Melanocyte of skin (primary cell): Measurements from ENCODE around the gene GFY. TPM values are rescaled to one million over a fixed set of nuclear protein-coding genes. Genes with fewer than 3 reads are reported as not detected.

Experiments used
- total RNA-seq, 2 donors: library from RNA; depleted of rRNA; stranded (reverse); fragments of >200 nt; gene quantifications; 2 replicates each; pipeline ENCODE4 v1.2.3, GENCODE V29; 2012

The GFY gene, protein sequence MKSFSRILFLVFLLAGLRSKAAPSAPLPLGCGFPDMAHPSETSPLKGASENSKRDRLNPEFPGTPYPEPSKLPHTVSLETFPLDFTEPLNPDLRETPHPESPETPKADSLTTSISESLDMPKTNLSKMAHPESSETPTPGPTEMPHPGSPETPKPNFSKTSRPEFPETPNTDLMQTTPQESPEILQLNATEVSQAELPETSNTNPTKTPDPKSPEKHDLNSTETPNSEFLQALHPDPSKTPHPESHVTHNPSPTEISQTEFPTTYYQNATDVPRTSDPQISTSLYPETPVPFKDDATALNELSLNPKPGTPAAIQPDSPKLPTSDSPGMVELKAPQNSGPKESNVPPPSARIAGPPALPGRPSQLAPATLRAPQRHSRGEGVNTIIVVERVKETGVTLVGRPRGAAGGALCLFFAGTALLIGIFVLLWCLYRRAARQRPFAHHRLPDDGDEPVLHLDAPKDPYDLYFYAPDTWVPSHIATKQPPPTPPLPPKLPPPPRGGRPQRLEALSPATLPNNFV
- not detected for total RNA-seq

GRCh38 chr19:49425178-49425577, at the start of gene GFY:
Gene GFY, plus strand, starts transcription at chr19:49425388. Its CDS starts 1,043 bp downstream, at chr19:49426431.

GRCh38 chr19:49387936-49388372, 37.2 kb upstream of the GFY start, which contains the start of gene KASH5:
Gene KASH5, plus strand, starts transcription at chr19:49388249. Its CDS starts 2,635 bp downstream, at chr19:49390884.

GRCh38 chr19:49423071-49423984, 1.9 kb upstream of the GFY start, which contains the start of gene PTH2:
Gene PTH2, minus strand, starts transcription at chr19:49423441. Its CDS starts 102 bp downstream, at chr19:49423339.

DNA sequence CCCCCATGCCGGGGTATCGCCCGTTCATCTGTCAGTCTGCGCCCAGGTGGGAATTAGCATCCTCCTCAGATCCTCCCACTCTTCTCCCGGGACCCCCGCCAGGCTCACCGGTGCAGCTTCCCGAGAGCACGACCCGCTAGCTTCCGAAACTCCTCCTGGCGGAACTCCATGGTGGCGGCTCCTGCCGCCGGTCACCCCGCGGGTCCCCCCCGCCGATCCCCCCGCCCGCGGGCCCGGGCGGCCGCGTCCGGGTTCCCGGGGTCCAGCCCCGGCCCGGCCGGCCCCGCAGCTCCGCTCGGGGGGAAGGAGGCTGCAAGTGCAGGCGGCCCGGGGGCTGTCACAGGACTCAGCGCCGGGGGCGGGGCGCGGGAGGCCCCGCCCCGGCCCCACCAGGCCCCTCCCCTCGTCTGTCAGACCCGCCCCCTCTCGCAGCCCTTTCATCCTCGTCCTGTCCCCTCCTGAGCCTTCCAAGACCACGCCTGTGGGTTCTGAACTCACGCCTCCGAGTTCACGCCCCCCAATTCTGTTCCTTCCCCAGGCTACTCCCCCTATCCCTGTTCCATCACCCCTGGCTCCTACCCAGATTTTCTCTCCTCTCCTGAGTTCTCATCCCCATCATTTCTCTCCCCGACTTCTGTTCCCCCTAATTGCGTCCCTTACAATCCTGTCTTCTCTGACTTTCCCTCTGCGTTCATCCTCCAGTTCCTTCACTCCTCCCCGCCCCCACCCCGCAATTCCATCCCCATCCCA, 16.2 kb downstream of the GFY start, which contains the start of gene SLC17A7:
SLC17A7 (minus strand) TSS at position 318 of the 750 bp plus-strand sequence; CDS start at position 170, 148 bp downstream.

DNA sequence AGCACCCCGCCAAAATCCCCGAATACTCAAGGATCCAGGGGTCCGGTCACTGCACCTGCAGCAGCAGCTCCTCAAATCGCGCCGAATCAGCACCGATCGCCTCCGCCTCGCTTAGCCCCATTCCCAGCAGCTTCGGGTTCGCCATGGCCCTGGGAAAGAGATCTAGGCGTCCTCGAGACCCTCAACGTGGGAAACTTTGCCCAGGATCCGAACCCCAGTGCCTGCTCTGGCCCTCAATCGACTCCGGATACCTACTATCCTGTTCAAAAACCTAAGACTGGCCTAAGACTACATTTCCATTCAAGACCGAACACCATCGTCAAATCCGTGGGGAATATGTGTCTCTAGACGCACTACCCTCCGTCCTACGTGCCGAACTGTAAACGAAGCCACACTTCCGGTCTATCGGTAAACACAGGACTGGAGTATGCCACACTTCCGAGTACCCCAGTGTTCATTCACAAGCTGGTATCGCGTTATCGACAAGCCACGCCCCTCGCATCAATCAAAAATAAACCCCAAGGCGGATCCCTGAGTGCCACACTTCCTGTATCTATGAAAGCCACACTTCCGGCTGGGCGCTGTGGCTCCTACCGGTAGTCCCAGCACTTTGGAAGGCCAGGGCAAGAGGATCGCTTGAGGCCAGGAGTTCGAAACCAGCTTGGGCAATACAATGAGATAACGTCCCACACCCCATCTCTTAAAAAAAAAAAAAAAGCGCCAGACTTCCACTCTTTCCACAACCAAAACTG, 26.4 kb downstream of the GFY start, which contains the start of gene PIH1D1:
PIH1D1 (minus strand) TSS at position 385 of the 752 bp plus-strand sequence; CDS start at position 145, 240 bp downstream.

DNA sequence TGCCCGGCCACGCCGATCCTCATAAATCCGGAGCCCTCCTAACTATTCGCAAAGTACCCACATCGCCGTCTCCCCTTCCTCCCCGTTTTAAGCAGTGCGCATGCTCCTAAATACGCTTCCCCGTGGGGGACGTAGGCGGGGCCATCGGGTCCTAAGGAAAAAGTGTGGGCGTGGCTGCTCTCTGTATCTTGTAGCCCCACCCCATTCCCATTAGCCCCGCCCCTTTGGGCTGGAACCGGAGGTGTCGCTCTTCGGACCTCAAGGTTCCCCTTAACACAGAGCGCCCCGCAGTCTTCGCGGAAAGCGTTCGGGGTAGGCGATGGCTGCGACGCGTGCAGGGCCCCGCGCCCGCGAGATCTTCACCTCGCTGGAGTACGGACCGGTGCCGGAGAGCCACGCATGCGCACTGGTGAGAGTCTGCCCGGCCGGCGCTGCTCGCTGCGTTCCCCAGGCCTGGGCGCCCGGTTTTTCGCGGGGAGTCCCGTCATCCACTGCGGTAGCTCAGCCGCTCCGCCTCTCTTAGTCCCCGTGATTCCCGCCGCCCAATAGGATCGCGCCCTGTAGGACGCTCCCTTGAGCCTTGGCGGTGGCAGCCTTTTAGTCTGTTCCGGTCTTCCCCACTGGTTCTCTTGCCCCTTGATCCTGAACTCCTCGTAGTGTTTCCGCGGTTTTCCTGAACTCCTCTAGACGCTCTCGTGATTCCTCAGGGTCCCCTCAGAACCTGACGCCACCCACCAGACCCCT, 28.0 kb downstream of the GFY start, which contains the start of gene ALDH16A1:
ALDH16A1 (plus strand) TSS at position 213 of the 744 bp plus-strand sequence; CDS start at position 320, 107 bp downstream.

GRCh38 chr19:49473868-49474541, 48.8 kb downstream of the GFY start, which contains the start of gene FLT3LG:
Gene FLT3LG, plus strand, starts transcription at chr19:49474215. Its CDS starts 425 bp downstream, at chr19:49474640.

Other genes with a start within 250 kb of the GFY start
- under 1 TPM; under 0.01 to 0.69 TPM for gene SLC6A16, start 100.2 kb upstream of the GFY start, total RNA-seq
- not detected for gene CD37, start 90.0 kb upstream of the GFY start, total RNA-seq
- 10 to 100 TPM; 29.6 to 30.3 TPM for gene TEAD2, start 63.0 kb upstream of the GFY start, total RNA-seq
- gene DKKL1, start 61.5 kb upstream of the GFY start, total RNA-seq = not detected
- gene KASH5, start 37.1 kb upstream of the GFY start, total RNA-seq = not detected
- gene PTH2, start 1.9 kb upstream of the GFY start, total RNA-seq = not detected
- under 1 TPM in 1 of 2 donors, not detected in 1; under 0.01 TPM for gene SLC17A7, start 16.1 kb downstream of the GFY start, total RNA-seq
- gene PIH1D1, start 26.4 kb downstream of the GFY start, total RNA-seq = 100 to 1,000 TPM in 1 of 2 donors, 10 to 100 TPM in 1; 89.5 to 132 TPM
- 10 to 100 TPM; 47.0 to 65.0 TPM for gene ALDH16A1, start 27.8 kb downstream of the GFY start, total RNA-seq
- 1 to 10 TPM; 2.7 to 3.8 TPM for gene FLT3LG, start 48.8 kb downstream of the GFY start, total RNA-seq
- gene RPL13A, start 62.2 kb downstream of the GFY start, total RNA-seq = 1,000 to 10,000 TPM; 1,225 to 1,537 TPM
- gene RPS11, start 71.0 kb downstream of the GFY start, total RNA-seq = 1,000 to 10,000 TPM; 1,700 to 1,752 TPM
- 10 to 100 TPM; 21.7 to 27.0 TPM for gene FCGRT, start 87.3 kb downstream of the GFY start, total RNA-seq
- gene RCN3, start 102.6 kb downstream of the GFY start, total RNA-seq = 1 to 10 TPM; 1.4 to 3.0 TPM
- gene NOSIP, start 155.2 kb downstream of the GFY start, total RNA-seq = 100 to 1,000 TPM in 1 of 2 donors, 10 to 100 TPM in 1; 65.4 to 120 TPM
- under 1 TPM; 0.34 to 1.00 TPM for gene PRRG2, start 155.9 kb downstream of the GFY start, total RNA-seq
- 1 to 10 TPM; 3.4 to 4.7 TPM for gene PRR12, start 165.8 kb downstream of the GFY start, total RNA-seq
- 10 to 100 TPM; 11.0 to 11.3 TPM for gene RRAS, start 214.8 kb downstream of the GFY start, total RNA-seq
- gene SCAF1, start 216.8 kb downstream of the GFY start, total RNA-seq = 10 to 100 TPM; 18.6 to 19.3 TPM
- gene IRF3, start 240.5 kb downstream of the GFY start, total RNA-seq = 10 to 100 TPM; 24.8 to 55.6 TPM
- 10 to 100 TPM in 1 of 2 donors, 1 to 10 TPM in 1; 3.1 to 14.0 TPM for gene BCL2L12, start 240.5 kb downstream of the GFY start, total RNA-seq